IMR-90 (cell line): ENCODE results near the gene MLXIPL.

Experiments used
- CEBPB ChIP-seq: IDR thresholded peaks from 2 replicates; pipeline ENCODE4 v1.6.1; 2012; ENCODE audit warnings: low read depth, low read length, improper control_type of control experiment
- CHD1 ChIP-seq: IDR thresholded peaks from 2 replicates; pipeline ENCODE4 v1.6.1; 2012; ENCODE audit warnings: low read depth, low read length, improper control_type of control experiment
- MAFK ChIP-seq: IDR thresholded peaks from 2 replicates; pipeline ENCODE4 v1.6.1; 2012; ENCODE audit warnings: low read depth, low read length, improper control_type of control experiment
- MXI1 ChIP-seq: IDR thresholded peaks from 2 replicates; pipeline ENCODE4 v1.6.1; 2012; ENCODE audit warnings: low read depth, mild to moderate bottlenecking, low read length, moderate library complexity, borderline replicate concordance
- POLR2A ChIP-seq: IDR thresholded peaks from 2 replicates; pipeline ENCODE4 v1.6.1; 2012; ENCODE audit warnings: mild to moderate bottlenecking, low read depth, low read length
- SMC3 ChIP-seq: fragments of 150-350 bp; IDR thresholded peaks from 2 replicates; pipeline ENCODE4 v1.6.1; 2016; ENCODE audit warnings: low read depth, mild to moderate bottlenecking, antibody characterized with exemption, low read length, moderate library complexity
- TF ChIP-seq, protein P1 (sequence below): conservative IDR thresholded peaks from 2 replicates; pipeline ENCODE4 v1.5.1; 2012; ENCODE audit warnings: mild to moderate bottlenecking, low read depth, low read length, improper control_type of control experiment
- TF ChIP-seq, protein P2 (sequence below): fragments of 150-350 bp; IDR thresholded peaks from 2 replicates; pipeline ENCODE4 v1.6.1; 2016; ENCODE audit warnings: low read depth, mild to moderate bottlenecking, low read length, moderate library complexity, borderline replicate concordance

- TF ChIP-seq, protein P1, sequence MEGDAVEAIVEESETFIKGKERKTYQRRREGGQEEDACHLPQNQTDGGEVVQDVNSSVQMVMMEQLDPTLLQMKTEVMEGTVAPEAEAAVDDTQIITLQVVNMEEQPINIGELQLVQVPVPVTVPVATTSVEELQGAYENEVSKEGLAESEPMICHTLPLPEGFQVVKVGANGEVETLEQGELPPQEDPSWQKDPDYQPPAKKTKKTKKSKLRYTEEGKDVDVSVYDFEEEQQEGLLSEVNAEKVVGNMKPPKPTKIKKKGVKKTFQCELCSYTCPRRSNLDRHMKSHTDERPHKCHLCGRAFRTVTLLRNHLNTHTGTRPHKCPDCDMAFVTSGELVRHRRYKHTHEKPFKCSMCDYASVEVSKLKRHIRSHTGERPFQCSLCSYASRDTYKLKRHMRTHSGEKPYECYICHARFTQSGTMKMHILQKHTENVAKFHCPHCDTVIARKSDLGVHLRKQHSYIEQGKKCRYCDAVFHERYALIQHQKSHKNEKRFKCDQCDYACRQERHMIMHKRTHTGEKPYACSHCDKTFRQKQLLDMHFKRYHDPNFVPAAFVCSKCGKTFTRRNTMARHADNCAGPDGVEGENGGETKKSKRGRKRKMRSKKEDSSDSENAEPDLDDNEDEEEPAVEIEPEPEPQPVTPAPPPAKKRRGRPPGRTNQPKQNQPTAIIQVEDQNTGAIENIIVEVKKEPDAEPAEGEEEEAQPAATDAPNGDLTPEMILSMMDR, result no peak
- no peak for TF ChIP-seq CEBPB
- no peak for TF ChIP-seq POLR2A
- no peak for TF ChIP-seq CHD1
- TF ChIP-seq MXI1, result no peak
- TF ChIP-seq, protein P2, sequence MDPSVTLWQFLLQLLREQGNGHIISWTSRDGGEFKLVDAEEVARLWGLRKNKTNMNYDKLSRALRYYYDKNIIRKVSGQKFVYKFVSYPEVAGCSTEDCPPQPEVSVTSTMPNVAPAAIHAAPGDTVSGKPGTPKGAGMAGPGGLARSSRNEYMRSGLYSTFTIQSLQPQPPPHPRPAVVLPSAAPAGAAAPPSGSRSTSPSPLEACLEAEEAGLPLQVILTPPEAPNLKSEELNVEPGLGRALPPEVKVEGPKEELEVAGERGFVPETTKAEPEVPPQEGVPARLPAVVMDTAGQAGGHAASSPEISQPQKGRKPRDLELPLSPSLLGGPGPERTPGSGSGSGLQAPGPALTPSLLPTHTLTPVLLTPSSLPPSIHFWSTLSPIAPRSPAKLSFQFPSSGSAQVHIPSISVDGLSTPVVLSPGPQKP, result no peak
- no peak for TF ChIP-seq SMC3
- no peak for TF ChIP-seq MAFK
Observed at GRCh38 chr7:73605601-73606220, 18.6 kb downstream of the MLXIPL start.
